Body of pancreas (tissue), 4 donors: Measurements from ENCODE around the gene TBC1D22B. TPM values are rescaled to one million over a fixed set of nuclear protein-coding genes. Genes with fewer than 3 reads are reported as not detected.
A peak's percentile ranks its signal among the peaks of the same experiment; 100 is the strongest.

Experiments
- ATAC-seq: fragments of 150-250 bp; one replicate; pipeline ENCODE4 v1.9.1; 2016
- DNase-seq, 4 donors: peaks; one replicate each; pipeline ENCODE4 v3.0.0-alpha.2; 2019
- H3K27ac ChIP-seq, 4 donors: fragments of 200-600 bp; sonication (generic); 1 replicate in 3 of 4; 2 replicates in 1 of 4; pipeline versions ENCODE4 v1.5.1 to v1.6.1; 2016 to 2019; ENCODE audit warnings: mild to moderate bottlenecking in 1 of 4, mixed read lengths in 1 of 4, moderate library complexity in 1 of 4
- H3K27me3 ChIP-seq, 2 donors: fragments of 200-600 bp; sonication (generic); one replicate each; pipeline ENCODE4 v1.6.0; 2016; ENCODE audit warnings: mild to moderate bottlenecking in 1 of 2
- H3K36me3 ChIP-seq, 2 donors: fragments of 200-600 bp; sonication (generic); replicated peaks in 1 of 2; 2 replicates each; pipeline ENCODE4 v1.5.1; 2016; ENCODE audit warnings: low read depth in 2 of 2; ENCODE audit not compliant: insufficient read depth in 1 of 2
- H3K4me1 ChIP-seq: fragments of 200-600 bp; sonication (generic); one replicate; pipeline ENCODE4 v1.6.0; 2016
- H3K4me3 ChIP-seq, 2 donors: fragments of 200-600 bp; sonication (generic); 1 replicate in 1 of 2; 2 replicates in 1 of 2; pipeline ENCODE4 v1.5.1; 2016 to 2019
- H3K9me3 ChIP-seq, 3 donors: fragments of 200-600 bp; sonication (generic); 1 replicate in 2 of 3; 2 replicates in 1 of 3; pipeline ENCODE4 v1.5.1; 2016
- POLR2A ChIP-seq, 3 donors: fragments of 450-650 bp; IDR thresholded peaks; one replicate each; pipeline ENCODE4 v1.6.1; 2016; ENCODE audit warnings: antibody characterized with exemption in 3 of 3, mild to moderate bottlenecking in 2 of 3
- WGBS, 2 donors: methylation state at CpG; one replicate each; pipeline ENCODE4 v1.1.5; 2017; 5-methylcytosine and 5-hydroxymethylcytosine counted together
- intact Hi-C: fragments of 100-400 bp; cut with DNase I; formaldehyde crosslinking; loops from one replicate; pipeline ENCODE4 v1.15.1; 2023
- total RNA-seq, 2 donors: library from RNA; depleted of rRNA; stranded (reverse); fragments of >200 nt; gene quantifications; one replicate each; pipeline ENCODE4 v1.1.0, GENCODE V29; 2016
- TF ChIP-seq, protein P1 (sequence below), 7 experiments: fragments of 450-650 bp in 4 of 7; fragments of 200-600 bp in 3 of 7; sonication (generic) in 3 of 7; IDR thresholded peaks; one replicate each; pipeline ENCODE4 v1.5.1; 2016 to 2019; ENCODE audit warnings: antibody characterized with exemption in 7 of 7

Gene TBC1D22B
- total RNA-seq, 2 donors from 2014 or later = 8.0 to 8.2 TPM

GRCh38 chr6:37357860-37358259, 100.3 kb downstream of the TBC1D22B start:
- intact Hi-C loops = no loop called here
- Histone ChIP-seq H3K27ac (no peak overlapping the region), H3K4me1 (peaks cover 10% of the 10 kb centered on the region), H3K4me3 (no peak overlapping the region), H3K27me3 (no peaks in the 10 kb centered on the region), H3K36me3 (no peaks in the 10 kb centered on the region), H3K9me3 (no peaks in the 10 kb centered on the region)
- WGBS, 2 donors = 57 to 74% methylated on average over 2 of the region's 2 CpGs
- ATAC-seq = no peak
- DNase-seq = no peak
- TF ChIP-seq POLR2A (IDR thresholded peaks at IDR 0.05) = no peak

DNA sequence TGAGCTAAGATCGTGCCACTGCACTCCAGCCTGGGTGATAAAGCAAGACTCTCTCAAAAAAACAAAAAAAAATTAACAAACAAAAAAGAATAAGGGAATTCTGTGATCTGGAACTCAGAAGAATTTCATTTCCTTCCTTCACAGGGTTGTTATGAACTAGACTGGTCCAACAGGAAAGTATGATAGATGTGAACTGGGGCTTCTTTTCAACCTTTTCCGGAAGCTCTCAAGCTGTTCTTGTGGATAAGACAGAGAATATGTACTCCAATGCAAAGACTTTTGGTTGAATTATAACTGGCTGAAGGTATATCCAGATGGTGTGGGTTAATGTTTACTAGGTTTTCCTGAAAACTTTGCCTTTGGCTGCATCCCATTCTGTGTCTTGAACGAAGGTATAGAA, 101.5 kb downstream of the TBC1D22B start:
- 69 to 70% methylated on average over 3 of the region's 3 CpGs for WGBS, 2 donors
- no peak for DNase-seq
- intact Hi-C loops = no loop called here
- TF ChIP-seq, protein P1, sequence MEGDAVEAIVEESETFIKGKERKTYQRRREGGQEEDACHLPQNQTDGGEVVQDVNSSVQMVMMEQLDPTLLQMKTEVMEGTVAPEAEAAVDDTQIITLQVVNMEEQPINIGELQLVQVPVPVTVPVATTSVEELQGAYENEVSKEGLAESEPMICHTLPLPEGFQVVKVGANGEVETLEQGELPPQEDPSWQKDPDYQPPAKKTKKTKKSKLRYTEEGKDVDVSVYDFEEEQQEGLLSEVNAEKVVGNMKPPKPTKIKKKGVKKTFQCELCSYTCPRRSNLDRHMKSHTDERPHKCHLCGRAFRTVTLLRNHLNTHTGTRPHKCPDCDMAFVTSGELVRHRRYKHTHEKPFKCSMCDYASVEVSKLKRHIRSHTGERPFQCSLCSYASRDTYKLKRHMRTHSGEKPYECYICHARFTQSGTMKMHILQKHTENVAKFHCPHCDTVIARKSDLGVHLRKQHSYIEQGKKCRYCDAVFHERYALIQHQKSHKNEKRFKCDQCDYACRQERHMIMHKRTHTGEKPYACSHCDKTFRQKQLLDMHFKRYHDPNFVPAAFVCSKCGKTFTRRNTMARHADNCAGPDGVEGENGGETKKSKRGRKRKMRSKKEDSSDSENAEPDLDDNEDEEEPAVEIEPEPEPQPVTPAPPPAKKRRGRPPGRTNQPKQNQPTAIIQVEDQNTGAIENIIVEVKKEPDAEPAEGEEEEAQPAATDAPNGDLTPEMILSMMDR (IDR thresholded peaks at IDR 0.05) = no peak
- TF ChIP-seq POLR2A (IDR thresholded peaks at IDR 0.05) = no peak
- H3K27ac ChIP-seq = no peak overlapping the region
- H3K27me3 ChIP-seq = no peaks in the 10 kb centered on the region
- no peak for ATAC-seq
- no peaks in the 10 kb centered on the region for H3K36me3 ChIP-seq
- peaks cover 10% of the 10 kb centered on the region for H3K4me1 ChIP-seq
- H3K4me3 ChIP-seq = no peak overlapping the region
- no peaks in the 10 kb centered on the region for H3K9me3 ChIP-seq

DNA sequence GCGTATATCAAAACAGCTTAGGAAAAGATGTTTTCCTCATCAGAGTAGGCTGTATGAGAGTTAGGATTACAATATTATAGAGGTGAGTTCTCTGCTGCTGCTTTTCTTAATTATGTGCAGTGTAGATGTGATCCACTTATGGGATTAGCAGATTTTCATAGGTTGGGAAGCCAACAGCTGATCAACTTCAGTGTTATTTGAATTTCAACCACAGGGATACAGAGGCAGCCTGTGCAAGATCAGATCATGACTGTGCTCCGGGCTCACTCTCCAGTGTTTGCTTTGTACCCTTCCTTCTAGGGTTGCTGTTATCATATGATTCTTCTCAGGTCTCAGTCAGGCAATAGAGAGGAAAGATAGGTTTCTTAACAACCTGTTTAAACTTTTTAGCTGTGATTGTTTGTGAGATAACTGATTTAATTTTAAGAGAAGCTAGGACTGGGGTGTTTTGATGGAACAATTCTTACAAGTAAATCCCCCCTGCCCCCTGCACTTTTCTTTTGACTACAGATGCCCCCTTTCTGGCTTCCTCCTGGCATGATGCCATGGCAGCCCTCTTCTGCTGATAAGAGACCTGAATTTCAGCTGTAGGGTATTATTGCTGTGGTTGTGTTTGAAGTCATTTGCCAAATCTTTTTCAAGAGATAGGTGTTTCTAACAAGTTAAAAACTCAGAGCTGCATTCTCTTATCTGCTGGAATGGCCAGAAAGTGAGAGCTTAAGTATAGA, 104.7 kb downstream of the TBC1D22B start:
- 58 to 68% methylated on average over 2 of the region's 2 CpGs for WGBS, 2 donors
- Histone ChIP-seq H3K27ac (no peak overlapping the region), H3K27me3 (no peaks in the 10 kb centered on the region), H3K36me3 (no peaks in the 10 kb centered on the region), H3K4me1 (peaks cover 15% of the 10 kb centered on the region), H3K4me3 (no peak overlapping the region), H3K9me3 (no peaks in the 10 kb centered on the region)
- intact Hi-C loops = no loop called here
- ATAC-seq = no peak
- DNase-seq = no peak
- TF ChIP-seq, protein P1 (IDR thresholded peaks at IDR 0.05) = no peak
- TF ChIP-seq POLR2A (IDR thresholded peaks at IDR 0.05) = no peak

GRCh38 chr6:37365791-37366190, 108.2 kb downstream of the TBC1D22B start:
- Histone ChIP-seq H3K27ac (no peak overlapping the region), H3K4me3 (no peak overlapping the region), H3K9me3 (no peaks in the 10 kb centered on the region), H3K4me1 (peaks cover 29% of the 10 kb centered on the region), H3K27me3 (no peaks in the 10 kb centered on the region), H3K36me3 (no peaks in the 10 kb centered on the region)
- intact Hi-C loops = no loop called here
- TF ChIP-seq POLR2A (IDR thresholded peaks at IDR 0.05) = no peak
- TF ChIP-seq, protein P1 (IDR thresholded peaks at IDR 0.05) = peak in 5 of 7 experiments; percentile 7 to 42 (median 35)
- no peak for DNase-seq
- no peak for ATAC-seq
- WGBS, 2 donors = 18 to 22% methylated on average over 2 of the region's 2 CpGs

DNA sequence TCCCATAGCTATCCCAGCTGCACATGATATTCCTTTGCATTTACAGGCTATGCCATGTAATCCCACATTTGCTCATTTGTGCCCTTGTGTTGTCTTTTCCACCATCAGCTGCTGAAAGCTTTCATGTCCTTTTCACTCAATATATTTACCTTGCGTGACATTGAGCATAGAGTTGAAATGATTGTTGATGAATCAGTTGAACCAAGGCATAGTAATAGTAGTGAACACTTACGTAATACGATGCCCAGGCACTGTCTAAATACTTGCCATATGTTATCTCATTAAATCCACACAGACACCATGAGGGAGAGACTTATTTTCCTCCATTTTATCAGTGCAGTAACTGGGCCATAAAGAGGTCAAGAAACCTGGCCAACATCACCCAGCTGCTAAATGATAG, 109.3 kb downstream of the TBC1D22B start:
- Histone ChIP-seq H3K27me3 (no peaks in the 10 kb centered on the region), H3K9me3 (no peaks in the 10 kb centered on the region), H3K4me1 (peaks cover 35% of the 10 kb centered on the region), H3K36me3 (no peaks in the 10 kb centered on the region), H3K27ac (no peak overlapping the region), H3K4me3 (no peak overlapping the region)
- WGBS, 2 donors = 65 to 73% methylated on average over 3 of the region's 3 CpGs
- intact Hi-C loops = no loop called here
- DNase-seq (no peak), ATAC-seq (no peak)
- no peak for TF ChIP-seq POLR2A (IDR thresholded peaks at IDR 0.05)
- TF ChIP-seq, protein P1 (IDR thresholded peaks at IDR 0.05) = no peak
